Measurements from ENCODE around the gene MUC3A.
A peak's percentile ranks its signal among the peaks of the same experiment; 100 is the strongest.

MUC3A gene

GRCh38 chr7:100942045-100942774 lies 7.1 kb upstream of the MUC3A start:
- TF ChIP-seq CTCF (conservative IDR thresholded peaks at IDR 0.05) (no peak), ZFX (IDR thresholded peaks at IDR 0.05) (no peak)
- H3K27ac ChIP-seq = peak overlapping the region; percentile 49

- TF ChIP-seq CTCF (conservative IDR thresholded peaks at IDR 0.05) = no peak
- TF ChIP-seq ZFX (IDR thresholded peaks at IDR 0.05) = no peak
- H3K27ac ChIP-seq = no peak overlapping the region
Measured at GRCh38 chr7:100943693-100944092, 5.6 kb upstream of the MUC3A start.

GRCh38 chr7:100944138-100944537 lies 5.2 kb upstream of the MUC3A start:
- TF ChIP-seq CTCF (conservative IDR thresholded peaks at IDR 0.05) (no peak), ZFX (IDR thresholded peaks at IDR 0.05) (no peak)
- no peak overlapping the region for H3K27ac ChIP-seq

GRCh38 chr7:100946111-100946510 lies 3.2 kb upstream of the MUC3A start:
- H3K27ac ChIP-seq = no peak overlapping the region
- TF ChIP-seq ZFX (IDR thresholded peaks at IDR 0.05) (no peak), CTCF (conservative IDR thresholded peaks at IDR 0.05) (no peak)

GRCh38 chr7:100946766-100947365 lies 2.5 kb upstream of the MUC3A start:
- no peak for TF ChIP-seq CTCF (conservative IDR thresholded peaks at IDR 0.05)
- TF ChIP-seq ZFX (IDR thresholded peaks at IDR 0.05) = no peak

GRCh38 chr7:100947792-100948191 lies 1.5 kb upstream of the MUC3A start:
- TF ChIP-seq CTCF (conservative IDR thresholded peaks at IDR 0.05) (no peak), ZFX (IDR thresholded peaks at IDR 0.05) (no peak)
- no peak overlapping the region for H3K27ac ChIP-seq

More at GRCh38 chr7:100946766-100947365, 2.5 kb upstream of the MUC3A start:
- no peak overlapping the region for H3K27ac ChIP-seq

- TF ChIP-seq CTCF (conservative IDR thresholded peaks at IDR 0.05) = no peak
- TF ChIP-seq ZFX (IDR thresholded peaks at IDR 0.05) = no peak
- no peak overlapping the region for H3K27ac ChIP-seq
Measured at GRCh38 chr7:100949933-100950443, 654 bp downstream of the MUC3A start.

Data from C4-2B (cell line).